OCI-LY3 (cell line): ENCODE data around the gene ZSCAN22.

Source experiments
- H2AFZ ChIP-seq: fragments of 200-600, 300-600 bp; shearing (Covaris generic); 2 replicates; pipeline ENCODE4 v1.6.0; 2014; ENCODE audit warnings: antibody characterized with exemption, low read depth, low read length
- H3K27ac ChIP-seq: fragments of 200-600, 300-600 bp; sonication (generic); 2 replicates; pipeline ENCODE4 v1.5.1; 2014; ENCODE audit warnings: mild to moderate bottlenecking, low read length, moderate library complexity, mixed read lengths
- H3K27me3 ChIP-seq: fragments of 200-600, 300-600 bp; sonication (generic); 2 replicates; pipeline ENCODE4 v1.6.1; 2014; ENCODE audit warnings: low read depth, low read length, mixed read lengths
- H3K36me3 ChIP-seq: fragments of 200-600, 300-600 bp; sonication (generic); replicated peaks from 2 replicates; pipeline ENCODE3; 2014; ENCODE audit warnings: low read depth, low read length, mixed read lengths
- H3K4me1 ChIP-seq: fragments of 300-600, 200-600 bp; sonication (generic); 2 replicates; pipeline ENCODE4 v1.6.1; 2014; ENCODE audit warnings: low read length, mixed read lengths
- H3K4me2 ChIP-seq: fragments of 200-600, 300-600 bp; sonication (generic); 2 replicates; pipeline ENCODE4 v1.6.1; 2014; ENCODE audit warnings: low read length, mixed read lengths
- H3K4me3 ChIP-seq: fragments of 300-600, 200-600 bp; sonication (generic); 2 replicates; pipeline ENCODE4 v1.5.1; 2014; ENCODE audit warnings: antibody characterized with exemption, mild to moderate bottlenecking, low read length, moderate library complexity
- H3K79me2 ChIP-seq: fragments of 300-600, 200-600 bp; shearing (Covaris generic); 2 replicates; pipeline ENCODE4 v1.6.1; 2014; ENCODE audit warnings: mild to moderate bottlenecking, low read length, mixed read lengths
- H3K9ac ChIP-seq: fragments of 300-600, 200-600 bp; shearing (Covaris generic); 2 replicates; pipeline ENCODE4 v1.6.0; 2014; ENCODE audit warnings: mild to moderate bottlenecking, low read length, moderate library complexity
- H3K9me3 ChIP-seq: fragments of 200-600, 300-600 bp; shearing (Covaris generic); 2 replicates; pipeline ENCODE4 v1.6.1; 2014; ENCODE audit warnings: low read length, mixed read lengths; ENCODE audit not compliant: insufficient read depth
- H4K20me1 ChIP-seq: fragments of 200-600, 300-600 bp; sonication (generic); 2 replicates; pipeline ENCODE4 v1.6.1; 2016; ENCODE audit warnings: low read length, mixed read lengths; ENCODE audit not compliant: insufficient read depth
- EZH2phosphoT487 ChIP-seq: fragments of 200-600 bp; shearing (Covaris generic); IDR thresholded peaks from 2 replicates; pipeline ENCODE4 v1.6.1; 2018; ENCODE audit warnings: antibody characterized with exemption, mixed run types, low read depth
- TF ChIP-seq, protein P1 (sequence below): fragments of 200-600, 300-600 bp; sonication (generic); IDR thresholded peaks from 2 replicates; pipeline ENCODE4 v1.5.1; 2014; ENCODE audit warnings: antibody characterized with exemption, low read length, low read depth

Gene ZSCAN22

DNA sequence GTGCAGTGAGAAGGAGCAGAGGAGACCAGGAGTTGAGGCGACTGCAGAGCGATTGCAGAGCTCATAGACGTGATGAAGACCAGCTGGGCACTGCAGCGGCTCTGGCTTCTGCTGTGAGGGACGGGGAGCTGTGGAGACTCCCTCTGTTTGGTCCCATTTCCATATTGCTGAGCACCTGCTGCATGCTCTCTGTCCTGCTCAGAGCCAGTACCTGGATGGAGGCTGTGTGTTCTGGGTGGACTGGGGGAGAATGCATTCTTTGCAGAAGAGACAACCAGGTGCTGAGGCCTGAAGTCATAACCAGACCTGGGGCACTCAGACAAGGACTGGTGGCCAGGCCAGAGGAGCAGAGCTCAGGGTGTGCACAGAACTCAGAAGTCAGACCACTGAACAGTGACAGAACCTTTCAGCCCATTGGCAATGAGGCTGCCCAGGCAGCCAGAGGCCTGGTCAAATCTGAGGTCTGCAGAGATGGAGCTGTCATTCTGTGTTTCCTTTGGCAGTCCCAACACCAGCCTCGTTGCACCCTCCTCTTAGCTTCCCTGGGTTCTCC is 27.8 kb downstream of the ZSCAN22 start:
- Histone ChIP-seq H3K9ac (no peak overlapping the region), H4K20me1 (no peaks in the 10 kb centered on the region), H3K4me2 (no peak overlapping the region), H2AFZ (no peak overlapping the region), H3K79me2 (no peaks in the 10 kb centered on the region), H3K27me3 (no peaks in the 10 kb centered on the region), H3K27ac (no peak overlapping the region), H3K36me3 (no peaks in the 10 kb centered on the region), H3K4me3 (no peak overlapping the region), H3K9me3 (no peaks in the 10 kb centered on the region), H3K4me1 (no peaks in the 10 kb centered on the region)
- TF ChIP-seq, protein P1, sequence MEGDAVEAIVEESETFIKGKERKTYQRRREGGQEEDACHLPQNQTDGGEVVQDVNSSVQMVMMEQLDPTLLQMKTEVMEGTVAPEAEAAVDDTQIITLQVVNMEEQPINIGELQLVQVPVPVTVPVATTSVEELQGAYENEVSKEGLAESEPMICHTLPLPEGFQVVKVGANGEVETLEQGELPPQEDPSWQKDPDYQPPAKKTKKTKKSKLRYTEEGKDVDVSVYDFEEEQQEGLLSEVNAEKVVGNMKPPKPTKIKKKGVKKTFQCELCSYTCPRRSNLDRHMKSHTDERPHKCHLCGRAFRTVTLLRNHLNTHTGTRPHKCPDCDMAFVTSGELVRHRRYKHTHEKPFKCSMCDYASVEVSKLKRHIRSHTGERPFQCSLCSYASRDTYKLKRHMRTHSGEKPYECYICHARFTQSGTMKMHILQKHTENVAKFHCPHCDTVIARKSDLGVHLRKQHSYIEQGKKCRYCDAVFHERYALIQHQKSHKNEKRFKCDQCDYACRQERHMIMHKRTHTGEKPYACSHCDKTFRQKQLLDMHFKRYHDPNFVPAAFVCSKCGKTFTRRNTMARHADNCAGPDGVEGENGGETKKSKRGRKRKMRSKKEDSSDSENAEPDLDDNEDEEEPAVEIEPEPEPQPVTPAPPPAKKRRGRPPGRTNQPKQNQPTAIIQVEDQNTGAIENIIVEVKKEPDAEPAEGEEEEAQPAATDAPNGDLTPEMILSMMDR = no peak
- TF ChIP-seq EZH2phosphoT487 = no peak

DNA sequence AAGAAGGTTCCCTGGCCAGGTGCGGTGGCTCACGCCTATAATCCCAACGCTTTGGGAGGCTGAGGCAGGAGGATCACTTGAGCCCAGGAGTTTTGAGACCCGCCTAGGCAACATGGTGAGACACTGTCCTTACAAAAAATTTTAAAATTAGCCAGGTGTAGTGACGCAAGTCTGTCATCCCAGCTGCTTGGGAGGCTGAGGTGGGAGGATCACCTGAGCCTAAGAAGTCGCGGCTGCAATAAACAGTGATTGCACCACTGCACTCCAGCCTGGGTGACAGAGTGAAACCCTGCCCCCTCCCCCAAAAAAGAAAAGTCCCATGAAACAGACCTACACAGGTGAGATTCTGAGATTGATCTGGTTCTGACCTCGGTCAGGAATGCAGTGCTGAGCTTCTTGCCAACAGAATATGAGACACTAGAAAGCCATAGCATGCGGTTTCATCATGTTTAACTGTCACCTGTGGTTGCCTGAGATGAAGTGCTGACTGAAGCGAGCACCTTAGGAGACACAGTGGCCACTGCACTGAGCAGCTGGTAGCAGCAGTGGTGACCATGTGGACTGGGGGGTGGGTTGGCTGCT is 28.5 kb downstream of the ZSCAN22 start:
- H3K9me3 ChIP-seq = no peaks in the 10 kb centered on the region
- H3K4me3 ChIP-seq = no peak overlapping the region
- no peak overlapping the region for H3K27ac ChIP-seq
- H4K20me1 ChIP-seq = no peaks in the 10 kb centered on the region
- no peaks in the 10 kb centered on the region for H3K36me3 ChIP-seq
- no peaks in the 10 kb centered on the region for H3K27me3 ChIP-seq
- H3K4me2 ChIP-seq = no peak overlapping the region
- no peak overlapping the region for H3K9ac ChIP-seq
- no peaks in the 10 kb centered on the region for H3K4me1 ChIP-seq
- H2AFZ ChIP-seq = no peak overlapping the region
- TF ChIP-seq, protein P1 = no peak
- no peak for TF ChIP-seq EZH2phosphoT487
- no peaks in the 10 kb centered on the region for H3K79me2 ChIP-seq

DNA sequence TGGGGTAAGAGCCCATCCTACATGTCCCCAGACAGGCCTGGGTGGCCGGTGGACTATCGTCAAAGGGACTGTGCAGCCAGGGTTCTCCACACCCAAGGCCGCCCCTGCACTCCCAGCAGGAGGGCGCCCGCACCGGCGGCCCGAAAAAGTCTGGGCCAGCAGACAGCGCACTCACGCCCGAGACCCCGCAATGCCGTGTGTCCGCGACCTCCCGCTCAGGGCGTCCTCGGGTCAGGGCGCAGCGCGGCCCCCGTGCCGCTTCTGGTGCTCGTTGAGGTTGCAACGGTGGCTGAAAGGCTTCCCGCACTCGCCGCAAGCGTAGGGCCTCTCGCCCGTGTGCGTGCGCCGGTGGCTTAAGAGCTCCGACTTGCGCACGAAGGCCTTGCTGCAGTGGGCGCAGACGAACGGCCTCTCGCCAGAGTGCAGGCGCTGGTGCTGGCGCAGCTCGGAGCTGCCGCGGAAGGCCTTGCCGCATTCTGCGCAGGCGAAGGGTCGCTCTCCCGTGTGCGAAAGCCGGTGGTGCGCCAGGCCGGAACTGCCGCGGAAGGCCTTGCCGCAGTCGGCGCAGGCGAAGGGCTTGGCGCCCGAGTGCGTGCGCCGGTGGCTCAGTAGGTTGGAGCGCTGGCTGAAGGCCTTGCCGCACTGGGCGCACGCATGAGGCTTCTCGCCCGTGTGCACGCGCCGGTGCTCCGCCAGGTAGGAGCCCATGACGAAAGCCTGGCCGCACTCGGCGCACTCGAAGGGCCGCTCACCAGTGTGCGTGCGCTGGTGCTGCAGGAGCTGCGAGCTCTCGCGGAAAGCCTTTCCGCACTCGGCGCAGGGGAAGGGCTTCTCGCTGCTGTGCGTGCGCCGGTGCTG is 29.3 kb downstream of the ZSCAN22 start:
- H3K27ac ChIP-seq = no peak overlapping the region
- peaks cover 3% of the 10 kb centered on the region; the same call in 1 of the 2 replicates for H3K79me2 ChIP-seq
- H3K9me3 ChIP-seq = no peaks in the 10 kb centered on the region
- no peak overlapping the region for H2AFZ ChIP-seq
- H3K4me3 ChIP-seq = no peak overlapping the region
- H3K36me3 ChIP-seq = no peaks in the 10 kb centered on the region
- H4K20me1 ChIP-seq = no peaks in the 10 kb centered on the region
- no peak overlapping the region for H3K9ac ChIP-seq
- peaks cover 2% of the 10 kb centered on the region for H3K4me1 ChIP-seq
- no peaks in the 10 kb centered on the region for H3K27me3 ChIP-seq
- no peak for TF ChIP-seq EZH2phosphoT487
- TF ChIP-seq, protein P1 = no peak
- H3K4me2 ChIP-seq = no peak overlapping the region

DNA sequence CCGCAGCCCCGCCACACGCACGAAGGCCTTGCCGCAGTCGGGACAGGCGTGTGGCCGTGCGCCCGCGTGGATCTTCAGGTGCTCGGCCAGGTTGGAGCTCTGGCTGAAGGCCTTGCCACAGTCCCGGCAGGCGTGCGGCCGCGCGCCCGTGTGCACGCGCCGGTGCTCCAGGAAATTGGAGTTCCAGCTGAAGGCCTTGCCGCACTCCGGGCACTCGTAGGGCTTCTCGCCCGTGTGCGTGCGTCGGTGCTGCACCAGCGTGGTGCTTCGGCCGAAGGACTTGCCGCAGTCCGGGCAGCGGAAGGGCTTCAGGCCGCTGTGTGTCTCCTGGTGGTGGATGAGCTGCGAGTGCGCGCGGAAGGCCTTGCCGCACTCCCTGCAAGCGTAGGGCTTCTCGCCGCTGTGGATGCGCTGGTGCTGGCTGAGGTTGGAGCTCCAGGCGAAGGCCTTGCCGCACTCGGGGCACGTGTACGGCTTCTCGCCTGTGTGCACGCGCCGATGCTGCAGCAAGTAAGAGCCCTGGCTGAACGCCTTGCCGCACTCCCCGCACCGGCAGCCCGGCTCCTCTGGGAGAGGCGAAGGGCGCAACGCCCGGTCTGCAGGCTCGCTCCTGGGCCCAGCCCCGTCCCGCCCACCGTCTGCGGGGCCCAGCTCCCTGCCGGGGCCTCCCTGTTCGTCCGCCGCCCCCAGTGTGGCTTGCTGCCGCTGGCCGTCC is 30.1 kb downstream of the ZSCAN22 start:
- Histone ChIP-seq H3K4me2 (no peak overlapping the region), H2AFZ (no peak overlapping the region), H3K27me3 (no peaks in the 10 kb centered on the region), H3K4me3 (no peak overlapping the region), H3K9ac (no peak overlapping the region), H3K4me1 (peaks cover 8% of the 10 kb centered on the region), H4K20me1 (no peaks in the 10 kb centered on the region), H3K27ac (no peak overlapping the region), H3K36me3 (no peaks in the 10 kb centered on the region), H3K79me2 (peaks cover 10% of the 10 kb centered on the region), H3K9me3 (no peaks in the 10 kb centered on the region)
- TF ChIP-seq, protein P1 = no peak
- no peak for TF ChIP-seq EZH2phosphoT487
